GM21723 (cell line): ENCODE results near the gene CXXC1.
"Not testable (repeated sequence)": the region's sequence is repeated elsewhere in the genome, so short reads cannot be mapped to it uniquely, and the experiment has no call there.

Source experiments
- ATAC-seq: cut with Tn5 transposase; IDR thresholded peaks from one replicate; pipeline ENCODE4 v1.9.1; 2021; ENCODE audit warnings: mild to moderate bottlenecking, moderate library complexity; ENCODE audit not compliant: unreplicated experiment

Gene CXXC1

DNA sequence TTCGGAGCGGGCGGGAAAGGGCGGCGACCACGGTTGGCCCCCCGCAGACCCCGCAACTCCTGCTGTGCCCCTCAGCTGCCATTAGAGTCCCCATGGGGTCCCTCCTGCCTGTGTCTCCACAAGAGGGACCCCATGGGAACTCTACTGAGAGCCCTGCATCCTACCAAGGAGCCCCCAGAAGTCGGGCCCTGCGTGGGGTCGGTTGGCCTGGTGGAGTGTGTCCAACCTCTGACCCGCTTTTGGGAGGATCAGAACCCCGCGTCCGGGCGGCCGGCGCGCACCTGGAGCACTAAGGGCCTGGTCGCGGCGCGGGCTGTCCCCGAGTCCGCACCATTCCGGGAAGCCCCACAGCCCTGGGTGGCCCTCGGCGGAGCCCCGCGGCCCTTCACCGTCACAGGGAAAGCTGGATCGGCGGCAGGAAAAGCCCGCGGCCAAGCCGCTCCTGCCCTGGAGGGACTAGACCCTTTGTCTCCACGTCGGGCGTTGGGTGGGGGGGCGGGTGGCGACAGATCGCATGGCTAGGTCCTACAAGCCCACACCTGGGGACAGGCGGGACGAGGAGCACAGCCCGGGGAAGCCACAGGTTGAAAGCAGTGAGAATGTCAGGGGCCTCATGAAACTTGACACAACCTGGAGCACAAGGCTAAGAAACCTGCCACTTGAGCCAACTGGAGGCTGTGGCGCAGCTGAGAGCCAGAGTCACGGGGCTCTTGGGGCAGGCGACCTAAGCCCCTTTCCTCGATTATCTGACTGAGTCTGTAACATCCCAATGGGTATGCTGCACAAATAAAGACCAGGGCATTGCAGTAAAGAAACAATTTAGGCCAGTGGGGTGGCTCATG lies 11.2 kb upstream of the CXXC1 start:
- peak; percentile 6 for ATAC-seq

DNA sequence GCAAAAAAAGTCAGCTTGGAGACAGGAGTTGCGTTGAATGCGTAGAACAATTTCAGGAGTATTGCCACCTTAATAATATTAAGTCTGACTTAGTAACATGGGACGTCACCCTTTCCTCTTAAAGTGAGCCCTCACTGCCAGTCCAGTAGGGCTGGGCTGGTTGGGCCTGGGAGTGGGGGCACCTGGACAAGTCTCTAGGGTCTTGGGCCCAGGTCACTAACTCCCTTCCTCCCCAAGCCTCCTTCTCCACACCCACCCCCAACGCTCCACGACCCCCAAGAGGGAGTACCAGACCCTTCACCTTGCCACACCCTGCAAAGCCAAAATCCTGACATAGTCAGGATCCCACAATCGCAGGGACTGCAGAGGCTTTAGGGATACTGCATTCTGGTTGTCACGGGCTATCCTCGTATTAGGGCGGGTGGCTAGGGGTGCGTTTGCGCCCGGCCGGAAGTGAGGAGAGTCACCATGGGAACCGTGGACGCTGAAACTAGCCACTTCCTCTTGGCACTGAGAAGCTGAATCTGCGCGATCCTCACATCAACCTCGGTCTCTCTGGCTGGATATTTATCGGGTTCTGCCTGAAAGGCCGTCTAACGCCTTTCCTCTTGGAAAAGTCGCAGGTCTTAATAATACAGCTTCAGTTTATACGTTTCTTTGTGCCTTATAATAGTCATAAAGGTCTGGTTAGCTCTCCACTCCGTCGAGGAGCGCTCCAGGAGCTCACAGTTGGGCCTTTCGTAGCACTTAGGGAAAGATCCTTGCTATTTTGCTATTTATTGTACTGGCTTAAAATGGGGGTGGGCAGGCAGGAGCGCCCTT lies 10.3 kb upstream of the CXXC1 start:
- peak; percentile 100 for ATAC-seq

DNA sequence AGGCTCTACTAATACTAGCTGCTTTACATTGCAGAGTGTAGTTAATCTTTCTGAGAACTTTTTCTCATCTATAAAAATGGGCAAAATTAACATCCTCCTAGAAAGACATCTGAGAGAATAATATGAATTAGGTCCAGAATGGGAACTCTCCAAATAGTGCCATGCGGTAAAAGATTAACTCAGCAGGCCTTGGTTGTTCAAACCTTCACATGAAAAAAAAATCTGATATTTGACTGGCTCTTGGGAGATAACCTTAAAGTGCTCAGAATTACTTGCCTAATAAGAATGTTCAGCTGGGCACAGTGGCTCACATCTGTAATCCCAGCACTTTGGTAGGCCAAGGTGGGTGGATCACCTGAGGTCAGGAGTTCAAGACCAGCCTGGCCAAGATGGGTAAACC lies 5.5 kb upstream of the CXXC1 start:
- ATAC-seq: no peak

GRCh38 chr18:50289108-50289443 lies 1.6 kb upstream of the CXXC1 start:
- no peak for ATAC-seq

- ATAC-seq: not testable (repeated sequence)
Observed at GRCh38 chr18:50288348-50289107, 1.0 kb upstream of the CXXC1 start.

GRCh38 chr18:50287028-50287440 lies 458 bp downstream of the CXXC1 start:
- ATAC-seq: peak; percentile 3

DNA sequence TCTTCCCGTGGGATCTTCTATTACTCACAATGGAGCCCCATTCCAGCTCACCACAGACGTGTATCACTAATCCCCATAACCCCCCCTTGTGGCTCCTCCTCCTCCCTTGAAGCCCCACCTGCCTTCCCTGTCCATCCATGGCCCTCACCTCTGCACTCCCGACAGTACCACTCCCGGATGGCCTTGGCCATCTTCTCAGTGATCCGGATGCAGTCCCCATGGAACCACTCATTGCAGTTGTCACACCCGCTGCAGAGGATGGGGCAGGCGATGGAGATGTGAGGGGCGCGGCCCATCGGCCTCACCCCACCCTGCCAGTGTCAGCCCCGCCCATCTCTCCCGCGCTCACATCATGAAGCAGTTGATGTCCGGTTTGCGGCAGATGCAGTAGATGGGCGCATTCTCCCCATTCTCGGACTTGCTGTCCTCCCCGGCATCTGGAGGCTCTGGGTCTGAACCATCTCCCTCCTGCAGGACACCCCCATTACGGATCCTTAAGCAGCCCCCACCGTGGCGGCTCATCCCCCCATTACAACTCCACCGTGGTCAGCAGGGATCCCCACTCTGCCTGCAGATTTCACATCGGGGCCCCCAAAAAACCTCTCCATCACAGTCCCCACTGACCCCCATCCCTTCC lies 983 bp downstream of the CXXC1 start:
- no peak for ATAC-seq

DNA sequence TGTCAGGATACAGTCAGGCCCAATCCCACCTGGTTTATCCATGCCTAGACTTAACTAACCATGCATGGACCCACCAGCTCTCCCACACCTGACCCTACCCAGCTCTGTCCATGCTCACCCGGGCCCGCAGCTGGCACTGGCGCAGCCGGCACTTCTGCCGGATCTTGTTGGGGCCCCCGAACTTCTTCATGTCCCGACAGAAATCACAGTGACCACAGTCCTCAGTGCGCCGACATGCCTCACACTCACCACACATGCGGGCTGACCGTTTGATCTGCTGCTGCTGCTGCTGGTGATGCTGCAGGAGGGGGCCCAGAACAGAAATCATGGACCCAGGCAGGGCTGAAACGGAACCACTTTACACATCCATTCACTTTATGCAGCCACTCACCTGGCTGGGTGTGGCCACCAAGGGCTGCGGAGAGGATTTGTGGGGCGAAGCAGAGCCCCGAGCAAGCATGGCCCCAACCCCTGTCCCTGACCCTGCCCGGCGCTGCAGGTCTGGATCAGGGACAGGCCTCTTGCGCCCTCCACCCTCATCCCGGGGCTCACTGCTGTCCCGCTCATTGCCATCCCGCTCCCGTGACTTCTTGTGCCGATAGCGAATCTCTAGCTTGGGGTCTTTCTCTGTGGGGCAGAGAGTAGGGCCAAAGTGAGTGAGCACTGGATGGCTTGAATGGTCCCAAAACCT lies 1.7 kb downstream of the CXXC1 start:
- ATAC-seq: no peak

GRCh38 chr18:50285071-50285470 lies 2.4 kb downstream of the CXXC1 start:
- ATAC-seq: no peak

DNA sequence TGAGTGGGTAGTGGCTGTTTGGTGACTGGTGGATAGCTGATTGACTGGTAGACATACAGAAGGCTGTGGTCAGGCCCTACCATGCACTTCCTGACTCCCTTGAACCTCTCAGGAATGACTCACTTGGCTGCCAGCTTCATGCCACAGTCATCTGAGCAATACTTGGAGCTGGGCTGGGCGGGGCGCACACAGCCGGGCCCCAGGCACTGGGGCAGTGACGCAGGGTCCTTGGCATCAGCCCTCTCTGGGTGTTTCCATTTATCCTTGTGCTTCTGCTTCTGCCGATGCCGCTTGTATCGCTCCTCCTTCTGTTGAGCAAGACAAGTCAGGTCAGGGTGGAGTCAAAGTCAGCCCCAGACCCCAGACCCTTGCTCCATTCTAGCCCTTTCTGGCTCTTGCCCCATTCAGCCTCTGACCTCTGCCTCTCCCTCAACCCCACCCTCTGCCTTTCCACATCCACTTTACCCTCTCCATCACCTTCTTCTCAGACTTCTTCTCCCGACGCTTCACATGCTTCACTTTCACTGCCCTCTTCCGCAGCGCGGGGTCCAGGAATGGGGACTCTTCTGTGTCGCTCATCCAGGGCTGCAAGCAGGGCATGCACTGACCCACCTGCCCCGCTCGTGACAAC lies 3.1 kb downstream of the CXXC1 start:
- ATAC-seq: no peak

GRCh38 chr18:50283469-50284209 lies 3.9 kb downstream of the CXXC1 start:
- ATAC-seq: no peak

DNA sequence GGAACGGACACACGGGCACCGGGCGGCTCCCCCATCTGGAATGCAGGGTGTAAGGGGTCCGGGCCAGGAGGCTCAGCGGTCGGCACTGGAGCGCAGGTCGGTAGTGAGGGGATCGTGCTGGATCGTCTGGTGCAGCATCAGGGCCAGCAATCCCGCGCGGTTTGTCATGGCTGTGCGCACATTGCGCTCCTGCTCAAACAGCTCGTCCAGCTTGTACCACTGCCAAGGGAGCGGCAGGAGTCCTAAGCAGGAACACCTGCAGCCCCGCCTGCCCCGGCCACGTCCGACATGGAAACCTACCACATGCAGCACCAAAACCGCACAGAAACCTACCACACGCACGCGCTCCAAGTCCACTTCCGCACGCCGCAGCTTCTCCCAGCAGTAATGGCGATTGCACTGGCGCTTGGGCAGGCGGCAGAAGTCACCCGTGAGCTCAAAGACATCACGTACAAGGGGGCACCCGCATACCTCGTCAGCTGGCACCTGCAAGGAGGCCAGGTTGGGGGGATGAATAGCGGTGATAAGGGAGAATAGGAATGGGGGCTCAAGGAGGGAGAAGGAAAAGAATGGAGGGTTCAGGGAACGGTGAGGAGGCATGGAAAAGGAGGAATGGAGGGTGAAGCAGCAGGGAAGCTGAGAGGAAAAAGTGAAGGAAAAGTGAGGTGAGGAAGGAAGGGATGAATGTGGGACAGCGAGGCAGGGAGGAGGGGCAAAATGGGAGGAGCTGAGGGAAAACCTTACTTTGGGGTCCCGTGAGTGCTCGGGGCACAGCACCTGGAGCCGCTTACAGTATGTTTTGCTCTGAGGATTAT lies 4.8 kb downstream of the CXXC1 start:
- no peak for ATAC-seq

DNA sequence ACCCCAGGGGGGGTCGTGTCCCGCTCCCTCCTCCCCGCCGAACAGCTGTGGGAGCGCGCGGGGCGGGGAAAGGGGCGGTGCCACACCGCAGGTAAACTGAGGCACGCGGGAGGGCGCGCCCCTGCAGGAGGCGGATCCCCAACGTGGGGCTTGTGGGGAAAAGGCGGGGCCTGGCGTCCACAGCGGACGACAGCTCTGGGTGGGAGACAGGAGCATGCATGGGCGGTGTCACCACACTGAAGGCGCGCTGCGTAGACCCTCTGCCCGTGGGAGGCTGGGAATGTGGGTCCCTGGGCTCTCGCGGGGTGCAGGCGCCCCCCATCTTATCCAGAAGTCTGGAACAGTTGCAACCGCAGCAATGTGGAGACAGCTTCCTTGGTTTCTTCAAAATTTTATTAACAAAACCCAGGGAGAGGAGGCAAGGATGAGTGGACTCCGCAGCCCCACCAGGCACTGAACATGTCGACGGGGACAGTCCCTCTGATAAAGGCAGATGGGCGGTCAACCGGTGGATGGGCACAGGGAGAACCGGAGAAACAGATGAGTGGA lies 5.4 kb downstream of the CXXC1 start:
- ATAC-seq: no peak

DNA sequence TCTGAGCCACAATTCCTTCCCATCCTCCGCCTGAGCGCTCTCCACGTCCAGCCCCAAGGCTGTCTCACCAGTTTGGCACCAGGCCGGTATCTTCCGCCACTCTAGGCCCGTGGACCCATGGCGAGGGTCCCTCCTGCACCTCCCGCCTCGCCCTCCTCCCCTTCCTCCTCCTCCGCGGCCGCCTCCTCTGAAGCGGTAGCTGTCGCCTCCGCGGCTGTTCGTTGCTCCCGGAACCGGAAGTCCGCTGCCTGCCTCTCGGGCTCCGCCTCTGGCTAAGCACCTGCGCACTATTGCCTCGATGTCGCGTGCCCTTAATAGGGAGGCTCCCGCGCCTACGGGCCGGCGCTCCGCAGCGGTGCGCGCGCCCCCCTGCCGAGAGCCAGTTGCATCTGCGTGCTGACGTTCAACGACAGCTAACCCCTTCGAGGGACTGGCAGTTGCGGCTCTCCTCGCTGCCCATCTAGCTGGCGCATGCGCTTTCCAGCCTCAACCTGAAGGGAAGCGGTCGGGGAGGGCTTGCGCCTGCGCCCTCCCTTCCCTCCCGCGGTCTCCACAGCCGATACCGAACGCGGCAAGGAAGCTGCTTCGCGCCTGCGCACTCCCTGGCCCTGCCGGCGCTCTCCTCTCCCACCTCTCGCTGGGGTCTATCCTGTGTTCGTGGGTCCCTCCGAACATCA lies 6.1 kb downstream of the CXXC1 start, which contains the start of gene MBD1:
Gene MBD1, minus strand, starts transcription at position 229 of the 677 bp plus-strand sequence. CDS start 1,531 bp downstream, outside the sequence.
- ATAC-seq: peak; percentile 86

DNA sequence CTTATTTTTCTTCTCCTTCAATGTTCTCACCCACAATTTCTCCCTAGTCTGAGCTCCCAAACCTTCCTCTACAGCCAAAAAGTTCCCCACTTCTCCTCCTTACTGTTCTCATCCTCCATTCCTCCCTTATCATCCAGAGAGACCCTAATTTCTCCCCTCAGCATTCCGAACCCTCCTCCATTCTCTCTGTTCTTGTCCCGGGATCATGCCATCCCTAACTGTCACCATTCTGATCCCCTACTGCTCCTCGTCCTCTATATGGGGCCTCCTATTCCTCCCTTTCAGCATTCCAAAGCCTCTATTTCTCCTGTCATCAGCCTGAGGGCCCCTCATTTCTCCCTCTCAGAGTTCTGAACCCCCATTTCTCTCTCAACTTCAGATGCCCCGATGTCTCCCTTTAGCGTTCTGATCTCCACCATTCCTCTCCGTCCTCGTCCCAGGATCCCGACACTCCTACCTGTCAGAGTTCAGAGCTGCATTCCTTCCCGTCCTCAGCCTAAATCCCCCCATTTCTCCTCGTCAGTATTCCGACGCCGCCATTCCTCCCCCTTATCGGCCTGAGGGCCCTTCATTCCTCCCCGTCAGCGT lies 6.7 kb downstream of the CXXC1 start:
- no peak for ATAC-seq

DNA sequence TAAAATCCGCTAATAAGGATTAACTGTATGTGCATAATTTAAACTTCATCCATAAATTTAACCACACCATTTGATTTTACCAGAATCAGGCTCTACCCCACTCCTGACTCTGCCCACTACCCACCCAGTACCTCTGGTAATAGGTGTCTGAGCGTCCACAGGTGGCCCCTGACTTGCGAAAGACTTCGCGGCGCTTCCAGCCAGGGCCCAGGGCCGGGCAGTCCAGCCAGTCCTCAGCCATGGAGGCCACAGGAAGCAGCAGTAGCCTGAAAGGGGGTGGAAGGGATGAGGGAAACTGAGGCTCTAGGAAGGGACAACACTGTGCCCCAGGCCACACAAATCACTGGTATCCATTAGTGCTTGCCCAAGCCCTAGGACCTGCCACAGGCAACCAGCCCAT lies 7.7 kb downstream of the CXXC1 start:
- no peak for ATAC-seq

DNA sequence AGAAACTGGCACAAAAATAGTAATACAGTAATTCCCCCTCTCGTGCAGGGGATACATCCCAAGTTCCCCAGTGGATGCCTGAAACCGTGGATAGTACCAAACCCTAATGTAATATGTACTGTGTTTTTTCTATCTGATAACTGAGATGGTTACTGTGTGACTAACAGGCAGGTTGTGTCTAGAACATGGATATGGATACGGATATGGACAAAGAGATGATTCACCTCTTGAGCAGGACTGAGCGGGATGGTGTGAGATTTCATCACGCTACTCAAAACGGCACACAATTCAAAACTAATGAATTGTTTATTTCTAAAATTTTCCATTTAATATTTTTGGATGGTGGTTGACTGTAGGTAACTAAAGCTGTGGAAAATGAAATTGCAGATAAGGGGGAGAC lies 9.6 kb downstream of the CXXC1 start:
- ATAC-seq: no peak
